Nephron (organoid): ENCODE data around the gene SPRR5.

ENCODE experiments used
- H3K27ac Mint-ChIP-seq, 3 experiments: 2 replicates each; pipeline ENCODE4 v1.8.0; 2020; ENCODE audit warnings: mixed read lengths in 3 of 3, mild to moderate bottlenecking in 2 of 3, moderate library complexity in 1 of 3
- H3K27me3 Mint-ChIP-seq: 2 replicates; pipeline ENCODE4 v1.8.0; 2021; ENCODE audit warnings: low read depth, mild to moderate bottlenecking, moderate library complexity, mixed read lengths
- H3K36me3 Mint-ChIP-seq: 2 replicates; pipeline ENCODE4 v1.8.0; 2020; ENCODE audit warnings: low read depth, mixed read lengths
- H3K4me1 Mint-ChIP-seq: 2 replicates; pipeline ENCODE4 v1.8.0; 2020; ENCODE audit warnings: mixed read lengths
- H3K4me3 Mint-ChIP-seq, 3 experiments: 2 replicates each; pipeline ENCODE4 v1.8.0; 2020; ENCODE audit warnings: mild to moderate bottlenecking in 3 of 3, mixed read lengths in 3 of 3, moderate library complexity in 2 of 3
- H3K9me3 Mint-ChIP-seq: 2 replicates; pipeline ENCODE4 v1.8.0; 2020; ENCODE audit warnings: mixed read lengths
- CTCF ChIP-seq, 3 experiments: fragments of 200-600 bp; sonication (generic); IDR thresholded peaks; one replicate each; pipeline ENCODE4 v1.5.0; 2021; ENCODE audit warnings: antibody characterized with exemption in 3 of 3; ENCODE audit not compliant: unreplicated experiment in 3 of 3

The SPRR5 gene

GRCh38 chr1:152904688-152905440, 42.1 kb upstream of the SPRR5 start:
- H3K27ac Mint-ChIP-seq, result no peak overlapping the region
- H3K27me3 Mint-ChIP-seq, result peaks cover 8% of the 10 kb centered on the region
- H3K9me3 Mint-ChIP-seq, result peaks cover 3% of the 10 kb centered on the region
- H3K4me3 Mint-ChIP-seq, result no peak overlapping the region
- TF ChIP-seq CTCF (IDR thresholded peaks at IDR 0.05; ENCODE audit: unreplicated experiment in 3 of 3), result no peak
- H3K36me3 Mint-ChIP-seq, result no peaks in the 10 kb centered on the region
- H3K4me1 Mint-ChIP-seq, result no peaks in the 10 kb centered on the region

GRCh38 chr1:152906023-152906565, 40.9 kb upstream of the SPRR5 start:
- no peaks in the 10 kb centered on the region for H3K9me3 Mint-ChIP-seq
- H3K4me3 Mint-ChIP-seq, result no peak overlapping the region
- no peak for TF ChIP-seq CTCF (IDR thresholded peaks at IDR 0.05; ENCODE audit: unreplicated experiment in 3 of 3)
- H3K4me1 Mint-ChIP-seq, result no peaks in the 10 kb centered on the region
- H3K27ac Mint-ChIP-seq, result no peak overlapping the region
- H3K27me3 Mint-ChIP-seq, result peaks cover 6% of the 10 kb centered on the region
- no peaks in the 10 kb centered on the region for H3K36me3 Mint-ChIP-seq

GRCh38 chr1:152907686-152908601, 39.1 kb upstream of the SPRR5 start, which contains the start of gene IVL:
TSS of gene IVL (plus strand) at chr1:152908546. CDS start at chr1:152909798, 1,252 bp downstream.
- H3K36me3 Mint-ChIP-seq, result no peaks in the 10 kb centered on the region
- peaks cover 9% of the 10 kb centered on the region for H3K9me3 Mint-ChIP-seq
- no peak within 1 kb of the TSS for H3K27ac Mint-ChIP-seq
- TF ChIP-seq CTCF (IDR thresholded peaks at IDR 0.05; ENCODE audit: unreplicated experiment in 3 of 3), result no peak
- no peaks in the 10 kb centered on the region for H3K4me1 Mint-ChIP-seq
- no peak within 1 kb of the TSS for H3K4me3 Mint-ChIP-seq
- H3K27me3 Mint-ChIP-seq, result peaks cover 6% of the 10 kb centered on the region

- no peak overlapping the region for H3K27ac Mint-ChIP-seq
- peaks cover 6% of the 10 kb centered on the region for H3K27me3 Mint-ChIP-seq
- H3K4me1 Mint-ChIP-seq, result no peaks in the 10 kb centered on the region
- no peak overlapping the region for H3K4me3 Mint-ChIP-seq
- no peaks in the 10 kb centered on the region for H3K36me3 Mint-ChIP-seq
- peaks cover 9% of the 10 kb centered on the region for H3K9me3 Mint-ChIP-seq
- TF ChIP-seq CTCF (IDR thresholded peaks at IDR 0.05; ENCODE audit: unreplicated experiment in 3 of 3), result no peak
These were observed 37.8 kb upstream of the SPRR5 start for GRCh38 chr1:152909206-152909605.

- no peak overlapping the region for H3K27ac Mint-ChIP-seq
- H3K9me3 Mint-ChIP-seq, result peaks cover 9% of the 10 kb centered on the region
- H3K27me3 Mint-ChIP-seq, result no peaks in the 10 kb centered on the region
- no peaks in the 10 kb centered on the region for H3K4me1 Mint-ChIP-seq
- no peak overlapping the region for H3K4me3 Mint-ChIP-seq
- no peaks in the 10 kb centered on the region for H3K36me3 Mint-ChIP-seq
- no peak for TF ChIP-seq CTCF (IDR thresholded peaks at IDR 0.05; ENCODE audit: unreplicated experiment in 3 of 3)
These were observed 34.5 kb upstream of the SPRR5 start for GRCh38 chr1:152912471-152912870.
